A673 (cell line): Measurements from ENCODE around the gene C9orf153.

Experiments used
- CTCF ChIP-seq: fragments of 300-800, 200-600 bp; sonication (generic); conservative IDR thresholded peaks from 2 replicates; pipeline ENCODE4 v1.5.1; 2017; ENCODE audit warnings: low read depth, mild to moderate bottlenecking, antibody characterized with exemption, low read length, moderate library complexity, mixed read lengths
- EZH2 ChIP-seq: fragments of 200-600 bp; sonication (generic); IDR thresholded peaks from 2 replicates; pipeline ENCODE4 v1.6.1; 2017; ENCODE audit warnings: borderline replicate concordance, low read depth, mild to moderate bottlenecking, mixed read lengths, antibody characterized with exemption, low read length; ENCODE audit not compliant: poor library complexity, severe bottlenecking

GRCh38 chr9:86219606-86220005 is 39.9 kb downstream of the C9orf153 start:
- TF ChIP-seq EZH2 (no peak), CTCF (no peak)
